Sigmoid colon (tissue), 4 donors: ENCODE measurements around the gene MRTFB.

Experiments
- CTCF ChIP-seq, 4 experiments: fragments of 450-650 bp in 3 of 4; fragments of 200-600 bp in 1 of 4; IDR thresholded peaks; one replicate each; pipeline ENCODE4 v1.5.1; 2016 to 2019; ENCODE audit warnings: antibody characterized with exemption in 4 of 4, mild to moderate bottlenecking in 3 of 4, moderate library complexity in 2 of 4
- POLR2A ChIP-seq, 2 donors: fragments of 450-650 bp; IDR thresholded peaks; one replicate each; pipeline ENCODE4 v1.6.1; 2016; ENCODE audit warnings: antibody characterized with exemption in 2 of 2, mild to moderate bottlenecking in 2 of 2, moderate library complexity in 2 of 2
- POLR2AphosphoS5 ChIP-seq, 4 donors: sonication (generic); formaldehyde crosslinking; IDR thresholded peaks; one replicate each; pipeline ENCODE4 v1.6.1; 2017; ENCODE audit warnings: antibody characterized with exemption in 4 of 4

- TF ChIP-seq CTCF (IDR thresholded peaks at IDR 0.05): no peak
- no peak for TF ChIP-seq POLR2A (IDR thresholded peaks at IDR 0.05)
- no peak for TF ChIP-seq POLR2AphosphoS5 (IDR thresholded peaks at IDR 0.05)
These were observed 124.9 kb downstream of the MRTFB start for GRCh38 chr16:14196011-14196410.
